ENCODE measurements around the gene PLXNA2.
A peak's percentile ranks its signal among the peaks of the same experiment; 100 is the strongest.

Gene PLXNA2

DNA sequence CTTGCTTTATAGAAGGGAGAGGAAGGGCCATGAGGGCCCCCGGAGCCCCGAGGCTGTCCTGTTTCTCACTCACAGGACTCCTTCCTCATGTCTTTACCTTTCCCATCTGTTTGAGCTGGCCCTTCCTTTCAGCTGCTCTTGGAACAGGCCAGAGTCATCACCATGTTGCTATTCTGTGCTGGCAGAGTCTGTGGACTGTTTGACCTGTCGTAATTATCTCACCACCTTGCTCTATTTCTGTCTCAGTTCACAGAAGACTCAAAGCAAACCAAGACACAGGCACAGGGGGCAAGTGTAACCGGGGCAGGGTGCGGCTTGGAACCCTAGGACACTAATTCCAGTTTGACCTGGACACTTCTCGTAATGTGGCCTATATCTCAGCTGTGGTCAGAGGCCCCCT, 228.9 kb downstream of the PLXNA2 start:
- no peak for DNase-seq

DNA sequence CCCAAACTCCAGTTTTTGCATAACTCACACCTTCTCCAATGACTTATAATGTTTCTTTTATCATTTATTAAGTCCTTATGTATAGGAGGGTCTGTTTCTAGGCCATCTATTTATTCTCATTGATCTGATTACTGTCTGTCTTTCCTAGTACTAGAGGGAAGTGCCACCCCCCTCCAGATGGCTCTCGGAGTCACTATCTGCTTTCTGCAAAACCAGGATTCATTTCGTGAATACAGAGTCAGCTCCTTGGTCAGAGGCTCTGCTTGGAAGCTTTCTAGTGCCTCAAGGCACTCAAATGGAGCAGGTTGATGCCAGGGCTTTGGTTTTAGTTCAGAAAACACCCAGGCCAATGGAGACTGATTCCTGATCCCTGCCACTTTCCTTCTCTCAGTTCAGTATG, 231.0 kb downstream of the PLXNA2 start:
- DNase-seq: no peak

DNA sequence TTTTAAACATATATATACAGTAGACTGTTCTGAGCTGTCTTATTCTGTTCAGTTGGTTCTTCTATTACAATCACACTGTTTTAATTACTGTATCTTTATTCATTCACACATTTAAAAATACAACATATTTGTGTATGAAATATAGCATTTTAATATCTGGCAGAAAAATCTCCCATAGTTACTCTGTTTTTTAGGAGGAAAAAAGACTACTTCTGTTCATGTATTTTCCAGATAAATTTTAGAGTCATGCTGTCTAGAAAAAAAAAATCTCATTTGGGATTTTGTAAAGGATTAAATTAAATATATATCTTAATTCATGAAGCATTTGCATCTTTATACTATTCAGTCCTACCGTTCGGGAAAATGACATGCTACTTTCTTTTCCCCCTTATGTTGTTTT, 231.5 kb downstream of the PLXNA2 start:
- no peak for DNase-seq

DNA sequence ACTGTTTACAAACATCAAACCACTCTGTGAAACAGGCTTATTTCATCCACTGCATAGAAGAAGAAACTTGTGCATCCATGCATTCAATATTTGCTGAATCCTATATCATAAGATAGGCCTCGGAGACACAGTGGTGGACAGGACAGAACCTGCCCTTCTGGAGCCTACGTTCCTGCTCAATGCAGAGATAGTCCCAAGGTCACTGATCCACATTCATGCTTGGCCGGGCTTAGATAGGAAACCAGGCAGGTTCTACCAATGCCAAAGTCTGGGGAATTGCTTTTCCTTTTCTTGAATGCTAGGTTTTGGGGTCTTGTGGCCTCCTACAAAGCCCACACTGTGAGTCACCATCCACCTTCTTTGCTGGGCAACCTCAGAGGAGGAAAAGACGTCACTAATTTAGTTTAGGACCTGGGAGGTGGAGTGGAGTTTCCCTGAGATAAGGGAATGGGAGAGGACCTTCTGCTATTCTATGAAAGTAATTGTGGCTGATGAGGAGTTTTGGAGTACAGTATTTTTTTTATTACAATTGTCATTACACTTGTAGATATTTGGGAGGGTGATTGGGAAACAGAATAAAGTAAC, 233.6 kb downstream of the PLXNA2 start:
- no peak for DNase-seq

DNA sequence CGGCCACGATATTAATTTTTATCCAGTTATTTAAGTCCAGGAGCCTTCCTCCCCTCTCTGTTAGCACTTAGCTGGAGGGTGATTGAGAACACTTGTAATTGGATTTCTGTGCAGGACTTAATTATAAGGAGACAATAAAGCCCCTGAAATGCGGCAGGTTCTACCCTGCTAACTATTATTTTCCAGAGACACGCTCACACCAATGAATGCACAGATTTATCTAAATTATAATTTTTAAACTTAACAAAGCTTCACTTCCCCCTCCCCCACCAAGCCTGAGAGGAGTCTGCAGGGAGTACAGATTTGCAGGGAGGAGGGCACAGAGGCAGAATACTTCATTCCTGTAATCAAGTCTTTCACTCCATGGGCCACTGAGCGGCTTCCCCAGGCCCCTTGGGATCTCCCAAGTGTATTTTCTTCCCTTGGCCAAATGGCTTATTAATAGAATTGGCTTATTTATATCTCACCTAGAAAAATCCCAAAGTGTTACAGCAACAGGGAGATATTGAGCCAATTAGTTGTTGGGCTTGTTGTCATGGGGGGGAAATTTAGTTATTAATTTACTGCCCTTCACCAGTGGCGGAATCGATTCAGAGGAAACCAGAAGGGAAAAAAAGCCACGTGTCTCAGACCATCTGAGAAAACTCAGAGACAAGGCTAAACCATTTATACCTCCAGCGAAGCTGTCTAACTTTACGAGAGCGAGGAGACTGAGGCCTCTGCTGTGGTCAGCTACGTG, 234.3 kb downstream of the PLXNA2 start:
- no peak for DNase-seq

DNA sequence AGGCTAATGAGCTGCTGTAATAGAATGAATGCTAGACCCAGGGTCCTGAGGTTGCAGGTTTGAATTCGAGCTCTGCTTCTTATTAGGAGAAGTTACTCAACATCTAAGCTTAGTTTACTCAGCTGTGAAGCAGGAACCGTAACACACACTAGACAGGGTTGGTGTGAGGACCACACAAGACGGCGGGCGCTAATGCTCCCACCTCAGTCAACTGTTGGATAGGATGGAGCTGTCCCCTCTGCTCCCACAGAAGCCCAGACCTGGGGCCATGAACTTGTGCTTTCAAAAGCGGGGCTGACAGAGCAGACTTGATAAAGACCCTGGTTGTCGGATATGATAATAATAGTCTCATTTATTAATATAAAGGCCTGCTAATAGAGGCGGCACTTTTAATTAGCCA, 234.9 kb downstream of the PLXNA2 start:
- no peak for DNase-seq

DNA sequence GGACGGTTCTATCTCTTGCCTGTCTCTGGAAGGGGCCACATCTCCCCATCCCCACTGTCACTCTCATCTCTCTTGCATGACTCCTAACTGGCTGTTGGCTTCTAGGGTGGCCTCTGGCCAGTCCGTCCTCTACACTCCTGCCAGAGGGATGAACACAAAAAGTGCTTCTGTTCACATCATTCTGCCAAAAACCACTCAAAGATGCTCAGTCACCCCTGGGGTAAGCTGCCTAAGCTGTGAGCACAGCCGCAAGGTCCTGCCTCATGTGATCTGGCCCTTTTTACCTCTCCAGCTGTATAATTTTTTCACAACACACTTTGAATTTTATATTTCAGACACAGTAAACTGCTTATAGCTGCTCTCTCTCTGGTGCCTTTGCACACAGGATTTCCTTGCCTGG, 235.7 kb downstream of the PLXNA2 start:
- DNase-seq: no peak

DNA sequence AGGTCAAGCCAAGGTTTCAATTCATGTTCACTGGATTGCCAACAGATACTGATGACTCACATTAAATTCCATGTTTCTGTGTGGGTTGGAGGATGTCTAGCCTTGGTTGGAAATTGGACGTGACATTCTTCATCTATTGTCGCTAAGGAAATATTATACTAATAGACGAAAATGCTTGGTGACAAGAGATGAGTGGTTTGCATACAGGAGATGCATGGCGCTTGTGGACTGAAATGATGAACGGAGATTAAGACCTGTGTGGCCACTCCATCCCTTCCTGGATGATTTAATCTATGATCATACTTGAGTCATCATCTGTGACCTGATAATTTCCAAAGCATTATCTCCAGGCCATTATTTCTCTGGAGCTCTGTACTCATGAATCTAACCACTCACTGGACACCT, 236.2 kb downstream of the PLXNA2 start:
- peak; percentile 65 for DNase-seq

DNA sequence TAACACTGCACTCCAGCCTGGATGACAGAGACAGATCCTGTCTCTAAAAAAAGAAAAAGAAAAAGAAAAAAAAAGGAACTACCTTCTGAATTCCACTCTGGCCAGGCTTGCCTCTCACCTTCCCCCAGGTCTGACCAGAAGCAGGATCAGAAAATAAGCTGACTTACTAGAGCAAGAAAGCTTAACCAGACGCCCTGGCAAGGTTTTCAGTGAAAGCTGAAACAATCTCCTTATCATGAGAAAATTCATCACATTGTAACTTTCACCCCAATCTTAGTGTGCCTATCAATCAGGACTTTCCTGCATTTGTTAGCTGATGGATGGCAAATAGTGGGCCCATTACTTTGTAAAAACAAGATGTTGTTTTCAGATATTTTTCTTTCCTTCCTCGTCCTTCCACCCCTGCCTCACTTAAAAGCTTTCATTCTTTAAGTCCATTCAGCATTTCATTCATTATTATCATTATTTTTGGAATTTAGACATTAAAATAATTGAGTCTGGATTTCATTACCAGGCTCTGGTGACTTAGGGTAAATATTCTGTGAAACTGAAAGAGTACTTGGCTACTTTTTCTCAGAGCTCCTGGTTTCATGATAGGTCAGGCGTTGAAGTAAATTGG, 236.8 kb downstream of the PLXNA2 start:
- no peak for DNase-seq

DNA sequence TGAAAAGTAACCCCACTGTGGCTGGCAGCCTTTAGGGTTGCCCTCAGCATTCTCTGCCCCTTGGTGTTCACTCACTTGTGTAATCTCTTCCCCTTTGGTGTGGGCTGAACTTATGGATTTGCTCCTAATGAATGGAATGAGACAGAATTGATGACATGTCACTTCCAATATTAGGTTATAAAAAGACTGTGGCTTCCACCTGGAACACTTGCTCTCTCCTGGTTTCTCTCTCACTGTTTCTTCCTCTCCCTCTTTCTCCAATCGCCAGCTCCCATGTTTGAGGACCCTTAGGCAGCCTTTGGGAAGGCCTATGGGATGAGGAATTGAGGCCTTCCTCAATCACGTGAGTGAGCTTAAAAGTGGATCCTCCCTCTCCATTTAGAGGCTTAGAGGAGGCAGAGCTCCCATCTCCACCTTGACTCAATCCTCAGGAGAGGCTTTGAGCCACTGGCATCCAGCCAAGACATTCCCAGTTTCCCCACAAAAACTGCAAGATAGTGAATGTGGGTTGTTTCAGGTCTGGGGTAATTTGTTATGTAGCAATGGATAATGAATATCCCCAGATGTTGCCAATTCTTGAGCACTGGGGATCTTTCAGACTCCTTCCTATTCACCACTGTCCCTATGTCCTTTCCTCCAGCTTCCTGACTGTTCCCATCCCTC, 237.8 kb downstream of the PLXNA2 start:
- DNase-seq: no peak

DNA sequence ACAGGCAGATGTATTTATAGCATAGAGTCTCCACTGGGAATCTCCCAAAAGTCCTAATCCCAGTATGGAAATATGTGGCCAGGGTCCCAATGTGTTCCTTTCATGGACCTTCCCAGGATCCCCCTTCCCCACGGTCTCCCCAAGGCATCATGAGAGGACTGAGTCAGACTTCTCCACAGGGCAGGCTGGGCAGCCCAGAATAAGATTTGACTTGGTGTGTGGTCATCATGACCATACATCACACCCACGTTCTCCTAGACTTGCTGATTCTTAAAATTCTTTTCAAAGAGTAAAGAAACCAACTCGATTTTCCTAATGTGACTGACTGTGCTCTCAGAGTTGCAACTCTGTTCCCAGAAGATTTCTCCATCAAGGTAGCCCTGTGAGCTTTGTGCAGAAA, 239.3 kb downstream of the PLXNA2 start:
- DNase-seq: peak; percentile 42

DNA sequence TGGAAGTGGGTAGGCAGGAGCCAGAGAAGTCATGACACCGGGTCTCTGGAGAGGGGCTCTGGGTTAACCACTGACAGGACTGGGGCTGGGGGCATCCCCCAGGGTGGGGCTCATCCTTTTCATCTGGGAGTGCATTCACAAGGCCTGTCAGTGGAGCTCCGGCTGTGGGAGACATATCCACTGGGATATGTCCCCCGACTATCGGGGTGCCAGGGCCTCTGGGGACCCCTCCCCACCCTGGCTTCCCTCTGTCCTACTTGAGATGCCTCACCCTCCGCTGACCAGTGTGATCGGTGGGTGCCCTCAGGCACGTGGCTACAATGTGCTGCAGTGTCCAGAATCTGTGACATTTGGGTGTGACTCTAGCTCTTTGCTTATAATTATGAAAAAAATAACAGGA, 240.9 kb downstream of the PLXNA2 start:
- no peak for DNase-seq

DNA sequence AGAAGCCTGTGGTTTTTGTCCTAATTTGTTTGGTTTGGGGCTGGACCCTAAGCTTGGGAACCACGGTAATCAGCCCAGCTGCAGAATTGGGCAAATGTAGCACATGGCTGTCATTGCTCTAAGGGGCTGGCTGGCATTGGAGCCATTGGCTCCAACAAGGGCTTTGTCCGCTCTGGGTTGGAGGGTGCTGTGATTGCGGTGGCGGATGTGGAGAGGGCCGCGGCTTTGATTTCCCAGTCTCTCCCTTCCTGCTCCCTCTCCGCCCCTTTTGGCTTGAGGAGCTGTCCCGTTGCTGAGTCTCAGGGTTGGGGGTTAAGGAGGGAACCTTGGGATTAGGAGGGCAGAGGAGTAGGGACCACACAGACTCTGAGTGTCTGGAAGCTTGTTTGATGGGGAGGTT, 241.5 kb downstream of the PLXNA2 start:
- DNase-seq: no peak

DNA sequence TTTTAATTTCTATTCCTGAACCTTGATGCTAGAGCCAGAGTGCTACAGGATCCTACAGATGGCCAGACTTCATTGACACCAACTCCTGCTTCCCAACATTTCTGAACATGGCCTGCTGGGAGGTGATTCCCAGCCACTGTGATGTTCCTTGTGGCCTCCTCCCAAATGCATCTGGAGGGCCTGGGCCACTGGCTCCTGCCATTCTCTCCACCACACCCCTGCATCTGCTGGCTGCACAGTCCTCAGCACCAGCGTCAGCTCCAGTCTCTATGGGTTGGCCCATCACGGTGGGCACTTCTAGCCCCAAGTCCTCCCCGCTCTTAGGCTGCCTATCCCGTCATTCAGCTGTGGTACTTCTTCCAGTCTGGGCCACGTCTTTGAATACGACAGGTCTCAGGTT, 242.1 kb downstream of the PLXNA2 start:
- no peak for DNase-seq

DNA sequence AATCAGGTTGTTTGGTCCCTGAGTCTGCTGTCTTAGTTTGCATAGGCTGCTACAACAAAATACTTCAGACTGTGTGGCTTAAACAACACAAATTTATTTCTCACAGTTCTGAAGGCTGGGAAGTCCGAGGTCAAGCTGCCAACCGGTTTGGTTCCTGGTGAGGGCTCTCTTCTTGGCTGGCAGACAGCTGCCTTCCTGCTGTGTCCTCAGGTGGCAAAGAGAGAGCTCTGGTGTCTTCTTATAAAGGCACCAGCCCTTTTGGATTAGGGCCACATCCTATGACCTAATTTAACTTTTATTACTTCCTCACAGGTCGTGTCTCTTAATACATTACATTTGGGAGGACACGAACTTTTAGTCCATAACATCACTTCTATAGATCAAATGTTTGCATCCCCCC, 243.7 kb downstream of the PLXNA2 start:
- DNase-seq: no peak

DNA sequence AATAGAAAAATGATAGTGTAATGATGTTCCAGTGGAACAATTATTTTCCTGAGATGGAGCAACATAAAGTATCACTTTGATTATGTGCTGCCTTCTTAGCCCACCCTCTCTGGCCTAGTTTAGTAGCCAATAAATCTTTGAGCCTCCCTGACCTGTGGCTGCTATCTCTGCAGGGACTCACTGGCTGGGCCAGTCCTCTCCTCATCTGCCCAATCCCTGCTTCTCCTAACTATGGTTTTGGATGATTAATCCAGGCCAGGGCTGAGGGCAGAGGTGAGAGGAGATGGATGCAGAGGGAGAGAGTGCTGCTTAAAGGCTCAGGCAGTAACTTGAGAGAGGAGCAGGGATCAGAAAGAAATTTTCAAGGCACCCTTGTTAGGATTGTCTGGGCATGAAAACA, 244.2 kb downstream of the PLXNA2 start:
- no peak for DNase-seq

DNA sequence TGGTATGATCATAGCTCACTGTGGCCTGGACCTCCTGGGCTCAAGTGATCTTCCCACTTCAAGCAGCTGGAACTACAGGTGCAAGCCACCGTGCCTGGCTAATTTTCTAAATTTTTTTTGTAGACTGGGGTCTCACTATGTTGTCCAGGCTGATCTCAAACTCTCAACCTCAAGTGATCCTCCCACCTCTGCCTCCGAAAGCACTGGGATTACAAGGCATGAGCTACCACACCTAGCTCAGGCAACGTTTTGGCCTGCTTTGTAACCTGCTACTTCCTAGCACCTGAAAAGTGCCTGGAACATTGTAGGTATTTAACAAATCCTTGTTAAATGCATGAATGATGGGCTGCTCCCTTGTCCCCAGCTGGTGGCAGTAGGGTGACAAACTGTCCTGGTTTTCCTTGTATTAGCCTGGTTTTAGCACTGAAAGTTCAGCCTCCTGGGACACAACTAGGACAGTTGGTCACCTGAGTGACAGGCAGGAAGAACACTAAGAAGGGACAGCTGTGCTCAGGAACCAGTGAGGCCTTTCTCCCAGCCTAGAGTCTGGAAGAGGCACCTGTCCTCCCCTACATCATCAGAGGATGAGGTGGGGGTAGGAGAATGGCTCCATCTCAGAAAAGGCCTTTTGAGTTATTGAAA, 244.8 kb downstream of the PLXNA2 start:
- no peak for DNase-seq

DNA sequence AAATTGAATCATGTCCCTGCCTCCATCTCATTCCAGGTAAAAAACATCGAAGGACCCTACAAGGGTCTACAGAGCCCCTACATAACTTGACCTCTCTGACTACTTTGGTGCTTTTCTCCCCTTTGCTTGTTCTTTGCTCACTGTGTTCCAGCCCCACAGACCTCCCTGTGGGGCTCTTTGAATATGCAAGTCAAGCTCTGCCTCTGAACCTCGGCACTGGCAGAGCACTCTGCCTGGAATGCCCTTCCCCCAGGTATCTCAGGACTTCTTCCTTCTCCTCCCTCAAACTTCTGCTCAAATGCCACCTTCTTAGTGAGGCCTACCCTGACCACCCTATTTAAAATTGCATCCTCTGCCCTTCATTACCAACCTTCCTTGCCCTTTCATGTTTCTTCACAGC, 245.5 kb downstream of the PLXNA2 start:
- DNase-seq: no peak

DNA sequence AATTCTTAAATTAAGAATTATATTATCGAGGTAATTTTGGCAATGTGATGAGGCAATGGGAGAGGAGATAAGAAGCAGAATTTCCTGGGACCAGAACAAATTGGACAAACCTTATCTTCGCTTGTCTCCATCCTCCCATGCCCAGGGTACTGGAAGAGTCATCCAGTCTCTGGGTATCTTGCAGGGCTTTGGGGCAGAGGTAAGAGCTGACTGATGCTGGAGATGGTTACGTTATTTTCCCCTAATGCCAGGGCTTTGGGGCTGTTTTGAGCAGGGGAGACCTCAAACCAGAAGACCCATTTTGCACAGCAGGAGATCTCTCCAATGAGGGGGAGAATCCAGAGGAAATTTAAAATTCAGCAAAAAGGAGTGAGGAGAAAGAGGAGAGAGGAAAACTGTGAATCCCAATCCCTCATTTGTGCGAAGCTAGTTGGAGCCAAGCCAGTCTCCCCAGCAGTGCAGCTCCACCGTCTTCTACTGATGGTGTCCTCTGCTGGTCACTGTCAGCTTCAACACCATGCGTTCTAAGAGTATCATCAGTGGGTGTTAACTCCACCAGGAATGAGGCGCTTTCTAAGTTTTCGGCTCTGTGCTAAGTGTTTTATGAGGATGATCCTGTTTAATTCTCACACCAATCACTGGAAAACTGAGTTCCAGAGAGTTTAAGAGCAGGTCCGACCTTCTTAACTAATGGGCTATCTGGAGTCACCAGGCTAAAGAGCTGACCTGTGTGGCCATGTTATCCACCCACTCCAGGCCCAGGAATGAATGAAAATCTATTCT, 246.5 kb downstream of the PLXNA2 start:
- DNase-seq: peak; percentile 75

DNA sequence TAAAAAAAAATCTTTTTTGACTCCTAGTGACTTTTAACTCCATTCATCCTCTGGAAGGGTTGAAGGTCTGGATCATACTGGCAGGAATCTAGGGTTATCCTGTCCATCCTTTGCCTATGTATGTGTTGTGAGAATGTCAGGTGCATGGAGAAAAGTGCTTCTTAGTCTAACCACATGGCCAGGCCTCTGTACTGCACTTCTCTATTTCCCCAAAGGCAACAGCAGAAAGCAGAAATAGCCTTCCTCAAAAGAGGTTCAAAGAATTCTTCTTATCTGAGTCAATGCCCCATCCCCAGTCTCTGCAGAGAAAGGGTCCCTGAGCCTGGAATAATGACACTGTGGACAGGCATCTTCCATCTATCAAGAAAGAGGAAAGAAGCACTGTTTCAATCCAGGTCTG, 247.5 kb downstream of the PLXNA2 start:
- DNase-seq: no peak

DNA sequence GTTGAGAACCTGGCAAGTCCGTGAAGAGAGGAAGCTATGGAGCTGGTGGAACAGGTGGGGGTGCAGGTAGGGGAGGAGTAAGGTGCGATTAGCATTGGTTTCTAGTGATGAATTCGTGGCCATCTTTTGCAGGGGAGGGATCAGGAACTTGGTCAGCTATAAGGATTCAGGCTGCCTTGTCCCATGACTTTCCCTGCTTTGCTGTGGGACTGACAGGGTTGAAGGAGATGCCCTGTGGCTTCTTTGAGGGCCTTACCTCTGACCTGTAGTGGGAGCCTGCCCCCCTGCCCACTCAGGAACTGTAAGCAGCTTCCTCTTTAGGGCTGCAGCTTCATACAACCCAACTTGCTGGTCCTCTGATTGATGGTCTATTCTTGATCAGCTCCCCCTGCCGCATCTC, 248.6 kb downstream of the PLXNA2 start:
- DNase-seq: no peak

Measured in fibroblast of skin of back (primary cell).